Middle frontal gyrus (tissue), 1 donor: ENCODE results near the gene SFXN2.
"Not testable (repeated sequence)": the region's sequence is repeated elsewhere in the genome, so short reads cannot be mapped to it uniquely, and the experiment has no call there.

Experiments
- DNase-seq: peaks from one replicate; pipeline ENCODE4 v3.0.0-alpha.2; 2015; ENCODE audit warnings: low spot score; ENCODE audit errors: extremely low spot score

SFXN2 gene

GRCh38 chr10:102714621-102715455 is at the start of gene SFXN2:
SFXN2 (plus strand) TSS chr10:102714636; CDS start chr10:102726637, 12,001 bp downstream.
- no peak for DNase-seq

DNA sequence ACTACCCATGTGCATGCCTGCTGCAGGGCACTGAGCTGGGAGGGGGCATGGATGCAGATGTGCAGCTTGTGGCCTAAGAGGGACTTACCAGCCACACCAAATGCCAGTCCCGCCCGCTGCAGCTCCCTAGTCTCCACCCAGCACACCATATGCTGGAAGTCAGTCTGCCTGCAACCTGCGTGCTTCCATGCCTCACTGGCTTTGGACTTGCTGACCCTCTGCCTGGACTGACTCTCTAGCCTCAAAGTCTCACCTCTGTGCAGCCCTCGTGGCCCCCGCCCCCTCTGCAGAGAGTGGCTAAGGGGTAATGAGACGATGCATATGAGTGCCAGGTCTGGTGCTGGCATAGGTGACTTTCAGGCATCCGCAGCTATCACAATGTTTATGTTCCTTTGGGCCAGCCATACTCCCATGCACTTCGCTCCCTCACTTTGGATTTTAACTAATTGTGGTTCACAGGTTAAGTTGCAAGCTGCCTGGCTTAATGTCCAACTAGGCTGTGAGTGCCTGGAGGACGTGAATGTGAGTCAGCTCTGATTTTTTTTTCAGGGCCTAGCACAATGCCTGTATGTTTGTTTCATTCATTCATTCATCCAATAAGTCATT is 48.4 kb upstream of the SFXN2 start:
- DNase-seq, result no peak

GRCh38 chr10:102667411-102667810 is 47.0 kb upstream of the SFXN2 start:
- DNase-seq, result not testable (repeated sequence)

GRCh38 chr10:102668326-102669107 is 45.9 kb upstream of the SFXN2 start:
- peak; percentile 39 for DNase-seq

- no peak for DNase-seq
Measured at GRCh38 chr10:102669206-102670064, 45.0 kb upstream of the SFXN2 start.

- DNase-seq, result no peak
Measured at GRCh38 chr10:102670065-102670670, 44.3 kb upstream of the SFXN2 start.

DNA sequence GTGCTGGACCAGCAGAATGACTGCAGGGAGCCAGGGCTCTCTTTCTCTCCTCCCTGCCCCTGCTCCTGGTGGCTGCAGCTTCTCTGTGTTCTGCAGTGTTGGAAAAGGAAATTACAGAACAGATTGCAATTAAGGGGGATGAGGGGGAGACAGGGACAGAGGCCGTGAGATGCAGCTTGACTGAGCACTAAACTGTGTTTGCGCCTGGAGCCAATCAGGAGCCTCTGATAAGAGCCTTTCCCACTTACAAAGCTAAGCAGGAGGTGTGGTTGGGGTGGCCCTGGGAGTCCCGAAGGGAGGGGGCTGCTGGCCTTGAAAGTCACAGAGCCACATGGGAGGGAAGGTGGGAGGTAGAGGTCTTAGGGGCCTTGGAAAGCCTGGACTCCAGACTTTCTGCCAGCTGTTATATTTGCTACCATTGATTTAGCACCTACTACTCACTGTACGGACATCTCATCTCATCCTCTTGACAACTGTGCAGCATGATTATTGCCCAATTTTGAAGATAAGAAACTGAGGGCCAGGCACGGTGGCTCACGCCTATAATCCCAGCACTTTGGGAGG is 43.5 kb upstream of the SFXN2 start:
- no peak for DNase-seq

GRCh38 chr10:102673236-102673818 is 41.1 kb upstream of the SFXN2 start:
- no peak for DNase-seq

DNA sequence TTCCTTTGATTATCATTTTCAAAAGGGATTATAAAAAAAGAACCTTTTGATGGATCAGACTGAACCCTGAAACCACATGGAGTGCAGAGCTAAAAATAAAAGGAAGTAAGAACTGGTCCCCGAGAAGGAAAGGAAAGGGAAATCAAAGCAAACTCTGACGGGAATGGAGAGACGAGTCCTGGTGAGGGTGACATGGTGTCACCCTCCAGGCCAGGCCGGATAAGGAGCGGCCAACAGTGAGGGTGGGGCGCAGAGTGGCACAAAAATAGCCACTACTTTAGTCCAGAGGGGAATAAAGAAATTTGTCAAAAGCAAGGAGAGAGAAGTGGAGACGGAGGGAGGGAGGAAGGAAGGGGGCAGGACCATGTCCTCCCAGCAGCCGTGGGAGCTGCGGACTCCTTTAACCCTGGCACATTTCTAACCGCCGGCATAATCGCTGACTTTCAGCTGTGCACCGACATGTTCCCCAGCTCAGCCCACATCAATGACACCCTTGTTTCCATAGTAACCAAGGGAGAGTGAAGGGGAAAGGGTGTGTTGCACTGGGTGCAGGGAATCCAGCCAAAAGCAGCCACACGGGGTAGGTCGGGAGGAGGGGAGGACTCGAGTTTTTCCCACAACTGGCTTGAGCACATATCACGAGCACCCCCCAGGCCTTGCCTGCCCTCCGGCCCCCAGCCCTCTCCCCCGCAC is 40.5 kb upstream of the SFXN2 start:
- DNase-seq, result peak; percentile 62

DNA sequence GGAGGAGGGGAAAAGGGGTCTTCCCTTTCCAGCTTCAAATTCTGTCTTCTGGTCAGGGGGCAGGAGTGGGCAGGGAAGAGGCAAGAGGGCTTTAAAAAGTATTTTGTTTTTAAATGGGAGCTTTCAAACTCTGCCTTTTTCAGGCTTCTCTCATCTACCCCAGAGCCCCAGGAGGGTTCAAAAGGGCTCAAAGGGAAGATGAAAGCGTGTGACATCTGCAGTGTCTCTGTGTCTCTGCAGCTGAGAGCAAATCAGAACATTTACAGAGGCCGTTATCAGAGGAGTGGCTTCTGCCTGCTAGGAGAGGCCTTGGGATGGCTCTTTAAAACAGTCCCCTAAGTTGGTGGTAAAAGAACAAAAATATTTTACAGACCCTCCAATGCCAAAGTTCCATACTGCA is 39.9 kb upstream of the SFXN2 start:
- DNase-seq, result no peak

- no peak for DNase-seq
Measured at GRCh38 chr10:102675011-102675665, 39.3 kb upstream of the SFXN2 start.

GRCh38 chr10:102675666-102676533 is 38.5 kb upstream of the SFXN2 start:
- DNase-seq, result no peak

DNA sequence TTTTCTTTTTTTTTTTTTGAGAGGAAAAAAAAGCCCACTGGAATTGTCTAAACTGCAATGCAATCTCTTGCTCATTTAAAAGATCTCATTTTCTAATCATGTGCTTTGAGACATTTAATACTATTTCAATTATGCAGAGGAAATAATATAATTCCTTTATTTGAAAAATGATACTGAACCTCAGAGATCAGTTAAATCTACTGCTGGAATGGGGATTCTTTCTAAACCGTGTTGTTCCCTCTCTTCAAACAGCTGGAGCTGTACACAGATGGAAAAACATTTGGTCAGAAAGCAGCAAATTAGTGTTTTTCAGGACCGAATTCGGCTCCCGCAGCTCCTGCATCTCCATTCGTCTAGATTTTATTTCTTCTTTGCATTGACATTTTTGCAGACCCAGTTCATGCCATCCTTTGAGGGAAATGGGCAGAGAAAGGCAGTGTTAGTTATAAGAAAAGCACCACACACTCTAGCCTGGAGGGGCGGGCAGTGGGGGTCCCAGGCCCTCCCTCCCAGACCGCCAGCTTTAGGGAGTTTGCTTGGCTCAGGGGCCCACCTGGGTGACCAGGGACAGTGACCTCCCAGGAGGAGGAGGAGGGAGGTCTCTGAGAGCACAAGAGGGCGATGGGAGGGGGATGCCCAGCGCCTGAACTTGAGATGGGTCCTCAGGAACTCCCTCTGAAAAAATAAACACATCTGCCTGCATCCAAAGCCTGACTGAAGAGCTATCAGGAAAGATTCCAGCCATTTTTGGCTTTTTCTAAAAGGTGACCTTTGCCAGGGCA is 37.7 kb upstream of the SFXN2 start:
- no peak for DNase-seq

GRCh38 chr10:102677331-102678067 is 36.9 kb upstream of the SFXN2 start:
- no peak for DNase-seq

DNA sequence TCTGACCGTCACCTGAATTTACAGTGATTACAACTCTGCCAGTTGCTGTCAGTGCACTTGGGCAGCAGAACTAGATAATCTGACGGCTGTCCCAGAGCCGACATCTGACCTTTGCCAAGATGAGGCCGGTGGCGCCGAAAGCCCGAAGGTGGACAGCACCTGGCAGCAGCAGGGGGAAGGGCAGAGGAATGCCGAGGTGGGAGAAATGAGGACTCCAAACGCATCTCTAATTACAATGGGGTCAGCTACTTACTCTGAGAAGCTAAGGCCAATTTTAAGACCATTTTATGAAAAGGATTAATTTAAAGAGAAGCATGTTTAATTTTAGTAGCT is 36.4 kb upstream of the SFXN2 start:
- DNase-seq, result no peak

DNA sequence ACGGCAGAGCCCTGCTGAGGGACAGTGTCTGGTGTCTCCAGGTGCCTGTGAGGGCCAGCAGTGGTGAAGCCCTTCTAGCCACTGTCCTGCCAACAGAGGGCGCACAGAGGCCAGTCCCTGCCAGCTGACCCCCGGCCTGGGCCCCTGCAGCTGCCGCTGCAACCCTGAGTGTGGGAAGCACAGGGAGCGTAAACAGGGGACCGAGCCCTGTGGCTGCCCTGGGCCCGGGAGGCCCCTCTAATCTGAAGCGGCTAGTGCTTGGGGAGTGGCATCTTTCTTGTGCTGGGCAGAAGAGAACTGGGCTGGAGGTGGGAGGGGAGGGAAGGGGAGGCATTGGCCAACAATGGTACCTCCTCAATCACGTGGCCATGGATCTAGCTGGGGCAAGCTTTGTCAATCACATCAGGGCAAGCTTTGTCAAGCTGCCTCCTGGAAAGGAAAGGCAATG is 35.6 kb upstream of the SFXN2 start:
- DNase-seq, result no peak
